HepG2 (cell line): ENCODE measurements around the gene GLB1L3. TPM values are rescaled to one million over a fixed set of nuclear protein-coding genes. Genes with fewer than 3 reads are reported as not detected.

Source experiments
- ATAC-seq: fragments of 200-7000 bp; cut with Tn5 transposase; 3 replicates; pipeline ENCODE4 v1.9.1; 2020; ENCODE audit warnings: mild to moderate bottlenecking, moderate library complexity
- BruUV-seq: library from RNA; stranded (reverse); fragments of 400-500 nt; replicated peaks from 2 replicates; lab custom pipeline; 2021; lab: Mats Ljungman, UMichigan
- CTCF ChIA-PET: fragments of 300-600 bp; formaldehyde crosslinking; extraction: SDS; loops from one replicate; lab custom pipeline; 2021; ENCODE audit warnings: low total read pairs, inconsistent platforms, low intra/inter-chr PET ratio; lab: Yijun Ruan, JAX
- POLR2A ChIA-PET: fragments of 350-600 bp; sonication (Branson Sonifier 250); formaldehyde crosslinking; loops from one replicate; lab custom pipeline; 2020; ENCODE audit warnings: antibody characterized with exemption, inconsistent platforms; lab: Yijun Ruan, JAX
- DNase-seq: peaks from one replicate; pipeline ENCODE4 v3.0.0-alpha.2; 2015; ENCODE audit warnings: low spot score
- FAIRE-seq: peaks from 3 replicates; lab custom pipeline; 2011; peaks lifted over from hg19 to GRCh38; lab: Jason Lieb, UNC
- H2AFZ ChIP-seq: one replicate; pipeline ENCODE4 v1.6.1; 2011; ENCODE audit warnings: low read length, inconsistent platforms
- H3K27ac ChIP-seq: fragments of 300-600 bp; 3 replicates; pipeline ENCODE4 v1.8.0; 2011; ENCODE audit warnings: mixed run types, mild to moderate bottlenecking, mixed read lengths, low read length, inconsistent platforms; ENCODE audit not compliant: insufficient read depth; ENCODE audit errors: extremely low read length
- H3K27me3 ChIP-seq, 2 experiments: fragments of 200-600 bp in 1 of 2; 2 replicates in 1 of 2; 3 replicates in 1 of 2; pipeline versions ENCODE4 v1.6.0 to v1.8.0; 2011; ENCODE audit warnings: low read length in 2 of 2, mild to moderate bottlenecking in 2 of 2, moderate library complexity in 2 of 2, inconsistent platforms in 1 of 2; ENCODE audit not compliant: insufficient read depth in 2 of 2, control insufficient read depth in 1 of 2
- H3K36me3 ChIP-seq, 2 experiments: fragments of 200-600 bp in 1 of 2; replicated peaks in 1 of 2; 2 replicates in 1 of 2; 3 replicates in 1 of 2; pipeline versions ENCODE4 v1.5.1 to v1.8.0; 2011; ENCODE audit warnings: low read length in 2 of 2, inconsistent platforms in 1 of 2; ENCODE audit not compliant: insufficient read depth in 2 of 2, control insufficient read depth in 1 of 2
- H3K4me1 ChIP-seq: 2 replicates; pipeline ENCODE4 v1.5.1; 2012; ENCODE audit warnings: low read length, inconsistent platforms; ENCODE audit not compliant: insufficient read depth
- H3K4me2 ChIP-seq: 2 replicates; pipeline ENCODE4 v1.6.0; 2011; ENCODE audit warnings: low read depth, low read length, inconsistent platforms
- H3K4me3 ChIP-seq, 3 experiments: fragments of 200-600 bp in 1 of 3; sonication (generic), shearing (Covaris generic) in 1 of 3; replicated peaks in 1 of 3; 2 replicates each; pipeline ENCODE4 v1.5.1; 2011 to 2016; ENCODE audit warnings: low read length in 3 of 3, inconsistent platforms in 2 of 3, low read depth in 2 of 3, mild to moderate bottlenecking in 2 of 3, control low read depth in 1 of 3, mixed read lengths in 1 of 3; ENCODE audit not compliant: insufficient read depth in 1 of 3
- H3K79me2 ChIP-seq: one replicate; pipeline ENCODE4 v1.6.1; 2011; ENCODE audit warnings: low read length, inconsistent platforms; ENCODE audit not compliant: insufficient read depth
- H3K9ac ChIP-seq: 2 replicates; pipeline ENCODE4 v1.6.0; 2011; ENCODE audit warnings: mild to moderate bottlenecking, low read depth, low read length, inconsistent platforms; ENCODE audit not compliant: insufficient read depth
- H3K9me3 ChIP-seq: 2 replicates; pipeline ENCODE4 v1.5.1; 2012; ENCODE audit warnings: mild to moderate bottlenecking, low read length
- H4K20me1 ChIP-seq: 2 replicates; pipeline ENCODE4 v1.6.0; 2011; ENCODE audit warnings: inconsistent platforms, mild to moderate bottlenecking, low read length, moderate library complexity; ENCODE audit not compliant: insufficient read depth
- KDM1A ChIP-seq: IDR thresholded peaks from 2 replicates; pipeline ENCODE4 v1.6.1; 2016; ENCODE audit warnings: missing compliant biosample characterization
- KMT2A ChIP-seq: sonication (generic); formaldehyde crosslinking; IDR thresholded peaks from 2 replicates; pipeline ENCODE4 v1.4.0; 2020; ENCODE audit warnings: missing genetic modification reagents
- MEF2D ChIP-seq: sonication (generic); formaldehyde crosslinking; IDR thresholded peaks from 2 replicates; pipeline ENCODE4 v1.5.1; 2020; ENCODE audit warnings: mild to moderate bottlenecking, missing genetic modification reagents
- SIN3A ChIP-seq: IDR thresholded peaks from 2 replicates; pipeline ENCODE4 v1.6.1; 2011; ENCODE audit warnings: low read depth, mild to moderate bottlenecking, control low read depth, low read length, borderline replicate concordance
- ZNF576 ChIP-seq: sonication (generic); formaldehyde crosslinking; IDR thresholded peaks from 2 replicates; pipeline ENCODE4 v1.4.0; 2020; ENCODE audit warnings: mild to moderate bottlenecking, missing genetic modification reagents
- ZNF746 ChIP-seq: sonication (generic); formaldehyde crosslinking; IDR thresholded peaks from 2 replicates; pipeline ENCODE4 v1.8.0; 2022; ENCODE audit warnings: mild to moderate bottlenecking, missing genetic modification reagents
- ZNF850 ChIP-seq: sonication (generic); formaldehyde crosslinking; conservative IDR thresholded peaks from 2 replicates; pipeline ENCODE4 v1.9.0; 2021; ENCODE audit warnings: mild to moderate bottlenecking, missing genetic modification reagents
- WGBS: methylation state at CpG from one replicate; pipeline ENCODE4 v1.1.6; 2017; ENCODE audit warnings: low lambda C conversion rate; 5-methylcytosine and 5-hydroxymethylcytosine counted together
- in situ Hi-C: cut with HindIII; loops from 2 replicates; pipeline ENCODE4 v1.10.0; 2017; ENCODE audit warnings: low pct_unique_long_range_greater_than_20kb; ENCODE audit not compliant: extremely low pct_ligation_motif_present
- intact Hi-C: fragments of 100-400 bp; cut with micrococcal nuclease; formaldehyde crosslinking; loops from one replicate; pipeline ENCODE4 v1.10.0; 2022; ENCODE audit not compliant: unreplicated experiment
- polyA plus RNA-seq, 8 experiments: library from polyadenylated mRNA; depleted of rRNA in 3 of 8; stranded (reverse) in 7 of 8; unstranded in 1 of 8; fragments of >200 nt; fragmentation: Illumina TruSeq in 4 of 8; extraction: Trizol in 4 of 8; gene quantifications; 2 replicates each; pipeline versions ENCODE4 v1.2.1 to v1.2.3, GENCODE V29; 2011 to 2016; ENCODE audit warnings: low read depth in 4 of 8, missing spikeins in 1 of 8, mixed read lengths in 1 of 8; ENCODE audit not compliant: insufficient read depth in 1 of 8
- total RNA-seq, 5 experiments: library from RNA; depleted of rRNA; stranded (reverse); fragments of >200 nt; fragmentation: Illumina TruSeq; extraction: Trizol; gene quantifications; 2 replicates each; pipeline ENCODE4 v1.2.3, GENCODE V29; 2016; ENCODE audit warnings: low read depth in 1 of 5
- TF ChIP-seq, protein P1 (sequence below): sonication (generic); formaldehyde crosslinking; IDR thresholded peaks from 2 replicates; pipeline ENCODE4 v1.4.0; 2020; ENCODE audit warnings: low read depth, mild to moderate bottlenecking, missing genetic modification reagents
- TF ChIP-seq, protein P2 (sequence below): sonication (generic); formaldehyde crosslinking; IDR thresholded peaks from 2 replicates; pipeline ENCODE4 v1.4.0; 2020; ENCODE audit warnings: mild to moderate bottlenecking, missing genetic modification reagents, borderline replicate concordance

Gene GLB1L3
- total and polyA plus RNA-seq, 2 of the 13 experiments (the other 11 are each of a cell fraction or from before 2014, with no cell fraction given): not detected

GRCh38 chr11:134293119-134294113 is 17.2 kb downstream of the GLB1L3 start:
- DNase-seq (no peak), ATAC-seq (no peak), FAIRE-seq (no peak)
- no peaks in the 10 kb centered on the region for H3K79me2 ChIP-seq
- peaks cover 0 to 30% of the 10 kb centered on the region in 2 experiments; a peak in 2 of 5 replicates for H3K27me3 ChIP-seq
- ChIA-PET POLR2A (no interaction called here), CTCF (no interaction called here)
- H3K9me3 ChIP-seq: no peaks in the 10 kb centered on the region
- no peaks in the 10 kb centered on the region for H3K4me1 ChIP-seq
- no peak overlapping the region for H3K27ac ChIP-seq
- no peak overlapping the region for H3K9ac ChIP-seq
- in situ Hi-C loops (no loop called here), intact Hi-C loops (no loop called here)
- no peaks in the 10 kb centered on the region for H4K20me1 ChIP-seq
- H2AFZ ChIP-seq: no peak overlapping the region
- H3K4me3 ChIP-seq: no peak overlapping the region
- no peak overlapping the region for H3K4me2 ChIP-seq
- no peaks in the 10 kb centered on the region for H3K36me3 ChIP-seq
- 31% methylated on average over 15 of the region's 20 CpGs for WGBS
- no TSS peak for BruUV-seq
- TF ChIP-seq, protein P1, sequence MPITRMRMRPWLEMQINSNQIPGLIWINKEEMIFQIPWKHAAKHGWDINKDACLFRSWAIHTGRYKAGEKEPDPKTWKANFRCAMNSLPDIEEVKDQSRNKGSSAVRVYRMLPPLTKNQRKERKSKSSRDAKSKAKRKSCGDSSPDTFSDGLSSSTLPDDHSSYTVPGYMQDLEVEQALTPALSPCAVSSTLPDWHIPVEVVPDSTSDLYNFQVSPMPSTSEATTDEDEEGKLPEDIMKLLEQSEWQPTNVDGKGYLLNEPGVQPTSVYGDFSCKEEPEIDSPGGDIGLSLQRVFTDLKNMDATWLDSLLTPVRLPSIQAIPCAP (CRISPR knock-in tag): no peak
- no peak for TF ChIP-seq KMT2A
- TF ChIP-seq ZNF746 (CRISPR knock-in tag): no peak
- TF ChIP-seq SIN3A: no peak
- no peak for TF ChIP-seq ZNF850 (CRISPR knock-in tag)
- no peak for TF ChIP-seq KDM1A (CRISPR knock-in tag)
- no peak for TF ChIP-seq MEF2D (CRISPR knock-in tag)
- no peak for TF ChIP-seq ZNF576 (CRISPR knock-in tag)
- TF ChIP-seq, protein P2, sequence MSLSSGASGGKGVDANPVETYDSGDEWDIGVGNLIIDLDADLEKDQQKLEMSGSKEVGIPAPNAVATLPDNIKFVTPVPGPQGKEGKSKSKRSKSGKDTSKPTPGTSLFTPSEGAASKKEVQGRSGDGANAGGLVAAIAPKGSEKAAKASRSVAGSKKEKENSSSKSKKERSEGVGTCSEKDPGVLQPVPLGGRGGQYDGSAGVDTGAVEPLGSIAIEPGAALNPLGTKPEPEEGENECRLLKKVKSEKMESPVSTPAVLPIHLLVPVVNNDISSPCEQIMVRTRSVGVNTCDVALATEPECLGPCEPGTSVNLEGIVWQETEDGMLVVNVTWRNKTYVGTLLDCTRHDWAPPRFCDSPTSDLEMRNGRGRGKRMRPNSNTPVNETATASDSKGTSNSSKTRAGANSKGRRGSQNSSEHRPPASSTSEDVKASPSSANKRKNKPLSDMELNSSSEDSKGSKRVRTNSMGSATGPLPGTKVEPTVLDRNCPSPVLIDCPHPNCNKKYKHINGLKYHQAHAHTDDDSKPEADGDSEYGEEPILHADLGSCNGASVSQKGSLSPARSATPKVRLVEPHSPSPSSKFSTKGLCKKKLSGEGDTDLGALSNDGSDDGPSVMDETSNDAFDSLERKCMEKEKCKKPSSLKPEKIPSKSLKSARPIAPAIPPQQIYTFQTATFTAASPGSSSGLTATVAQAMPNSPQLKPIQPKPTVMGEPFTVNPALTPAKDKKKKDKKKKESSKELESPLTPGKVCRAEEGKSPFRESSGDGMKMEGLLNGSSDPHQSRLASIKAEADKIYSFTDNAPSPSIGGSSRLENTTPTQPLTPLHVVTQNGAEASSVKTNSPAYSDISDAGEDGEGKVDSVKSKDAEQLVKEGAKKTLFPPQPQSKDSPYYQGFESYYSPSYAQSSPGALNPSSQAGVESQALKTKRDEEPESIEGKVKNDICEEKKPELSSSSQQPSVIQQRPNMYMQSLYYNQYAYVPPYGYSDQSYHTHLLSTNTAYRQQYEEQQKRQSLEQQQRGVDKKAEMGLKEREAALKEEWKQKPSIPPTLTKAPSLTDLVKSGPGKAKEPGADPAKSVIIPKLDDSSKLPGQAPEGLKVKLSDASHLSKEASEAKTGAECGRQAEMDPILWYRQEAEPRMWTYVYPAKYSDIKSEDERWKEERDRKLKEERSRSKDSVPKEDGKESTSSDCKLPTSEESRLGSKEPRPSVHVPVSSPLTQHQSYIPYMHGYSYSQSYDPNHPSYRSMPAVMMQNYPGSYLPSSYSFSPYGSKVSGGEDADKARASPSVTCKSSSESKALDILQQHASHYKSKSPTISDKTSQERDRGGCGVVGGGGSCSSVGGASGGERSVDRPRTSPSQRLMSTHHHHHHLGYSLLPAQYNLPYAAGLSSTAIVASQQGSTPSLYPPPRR (CRISPR knock-in tag): no peak
